HG03342 (cell line): Measurements from ENCODE around the gene FBLN2.

Experiments used
- ATAC-seq: cut with Tn5 transposase; IDR thresholded peaks from one replicate; pipeline ENCODE4 v1.9.1; 2021; ENCODE audit warnings: mild to moderate bottlenecking, moderate library complexity; ENCODE audit not compliant: unreplicated experiment

FBLN2 gene

DNA sequence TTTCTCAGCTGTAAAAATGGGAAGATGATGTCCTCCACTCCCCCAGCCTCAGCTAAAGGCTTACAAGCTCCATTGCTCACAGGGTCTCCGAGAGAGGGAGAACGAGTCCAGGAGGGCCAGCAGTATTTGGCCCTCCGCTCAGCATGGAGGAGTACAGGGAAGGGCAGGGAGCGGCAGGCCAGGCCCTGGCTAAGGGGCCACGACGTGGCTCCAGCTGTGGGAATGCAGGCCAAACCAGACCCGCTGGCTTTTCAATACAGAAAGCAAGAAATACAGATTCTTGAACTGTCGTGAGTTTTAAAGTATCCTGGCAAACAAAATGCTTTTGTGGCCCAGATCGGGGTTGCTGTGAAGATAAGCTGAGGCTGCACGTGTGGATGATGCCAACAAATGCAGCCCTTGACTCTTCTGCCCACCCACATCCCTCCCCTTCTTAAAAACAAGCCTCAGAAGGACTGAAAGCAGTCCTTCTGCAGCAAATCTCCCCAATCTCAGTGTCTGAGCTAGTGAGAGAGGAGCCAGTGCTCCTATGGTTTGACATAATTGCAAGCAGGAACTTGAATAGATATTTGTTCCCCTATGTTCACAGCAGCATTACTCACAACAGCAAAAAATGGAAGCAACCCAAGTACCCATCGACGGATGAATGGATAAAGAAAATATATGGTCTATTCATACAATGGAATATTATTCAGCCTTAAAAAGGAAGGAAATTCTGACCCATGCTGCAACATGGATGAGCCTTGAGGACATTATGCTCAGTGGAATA is 18.5 kb upstream of the FBLN2 start:
- no peak for ATAC-seq

DNA sequence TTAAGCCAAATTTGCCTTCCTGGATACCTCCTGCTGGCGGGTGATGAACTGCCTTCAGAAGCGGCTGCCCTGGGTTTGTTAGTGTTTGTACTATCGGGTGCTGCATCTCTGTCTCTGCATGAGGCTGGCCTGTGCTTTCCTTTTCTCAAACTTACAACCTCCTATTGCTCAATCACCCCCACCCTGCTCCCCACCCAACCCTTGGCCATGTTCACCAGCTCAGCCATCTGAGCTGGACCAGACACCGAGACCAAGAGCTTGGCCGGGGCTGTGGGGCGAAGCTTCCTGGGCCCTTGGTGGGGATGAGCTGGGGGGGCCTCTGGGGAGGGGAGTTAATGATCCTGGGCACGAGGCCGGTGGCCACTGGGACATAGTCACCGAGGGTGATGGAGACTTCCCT is 16.8 kb upstream of the FBLN2 start:
- no peak for ATAC-seq

DNA sequence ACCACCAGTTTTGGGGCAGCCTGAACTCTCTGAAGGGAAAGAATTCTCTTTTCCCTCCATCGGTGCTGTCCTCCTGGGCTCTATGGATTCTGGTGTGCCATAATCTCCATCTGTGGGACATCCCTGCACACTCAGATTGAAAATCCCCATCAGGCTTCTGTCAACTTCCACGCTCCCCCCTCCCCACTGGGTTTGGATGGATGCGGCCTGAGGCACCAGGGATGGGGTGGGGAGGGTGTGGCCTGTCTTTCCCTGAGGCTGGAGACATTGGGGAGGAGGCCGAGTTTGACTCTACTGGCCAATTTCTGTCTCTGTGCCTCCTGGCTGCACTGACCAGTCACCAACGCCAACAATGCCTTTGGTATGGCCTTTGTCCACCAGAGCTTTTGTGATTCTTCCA is 16.3 kb upstream of the FBLN2 start:
- no peak for ATAC-seq

DNA sequence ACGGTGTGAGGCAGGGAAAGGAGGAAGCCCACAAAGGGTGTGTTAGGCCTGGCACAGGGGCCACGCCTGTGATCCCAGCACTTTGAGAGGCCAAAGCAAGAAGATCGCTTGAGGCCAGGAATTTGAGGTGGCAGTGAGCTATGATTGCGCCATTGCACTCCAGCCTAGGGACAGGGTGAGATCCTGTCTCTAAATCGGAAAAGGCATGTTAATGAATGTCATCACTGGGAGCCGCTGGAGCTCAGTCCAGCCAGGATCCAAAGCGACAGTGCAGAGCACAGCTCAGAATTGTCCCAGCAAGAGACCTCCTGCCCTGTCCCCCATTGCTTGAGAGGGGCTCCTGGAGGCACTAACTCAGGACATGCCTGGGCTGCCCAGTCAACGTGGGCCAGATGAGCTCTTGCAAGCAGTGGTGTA is 15.0 kb upstream of the FBLN2 start:
- no peak for ATAC-seq

DNA sequence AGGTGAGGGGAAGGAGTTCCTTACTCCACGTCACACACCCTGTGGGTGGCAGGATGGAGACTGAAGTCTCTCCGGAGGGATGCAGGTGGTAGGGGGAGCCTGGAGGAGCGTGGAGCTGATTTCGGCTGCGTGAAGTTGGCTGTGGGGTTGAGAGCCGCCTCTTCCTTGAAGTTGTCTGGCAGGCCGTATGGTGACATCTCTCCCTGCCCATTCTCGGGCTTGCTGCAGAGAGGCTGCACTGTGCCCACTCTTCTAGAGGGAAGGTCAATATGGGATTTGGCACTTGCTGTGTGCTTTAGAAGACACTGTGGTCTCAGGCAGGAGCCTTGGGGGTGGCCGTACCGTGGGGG is 13.4 kb upstream of the FBLN2 start:
- no peak for ATAC-seq

DNA sequence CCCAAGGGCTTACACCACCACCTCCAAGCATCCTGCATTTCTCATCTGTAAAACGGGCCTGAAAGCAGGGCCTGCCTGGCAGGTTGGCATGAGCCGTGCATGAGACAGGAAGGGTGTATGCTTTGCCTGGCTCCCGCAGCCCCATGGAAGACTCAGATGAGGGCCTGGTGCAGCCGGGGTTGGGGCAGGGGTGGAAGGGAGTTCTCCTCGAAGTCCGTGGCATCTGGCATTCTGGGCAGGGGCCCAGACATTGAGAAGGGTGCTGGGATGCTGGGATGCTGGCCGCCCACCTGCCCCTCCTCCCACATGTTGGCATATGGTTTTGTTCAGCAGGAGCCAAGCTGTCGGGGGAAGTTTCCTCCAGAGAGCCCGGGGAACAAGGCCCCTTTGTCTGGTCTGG is 13.0 kb upstream of the FBLN2 start:
- no peak for ATAC-seq

DNA sequence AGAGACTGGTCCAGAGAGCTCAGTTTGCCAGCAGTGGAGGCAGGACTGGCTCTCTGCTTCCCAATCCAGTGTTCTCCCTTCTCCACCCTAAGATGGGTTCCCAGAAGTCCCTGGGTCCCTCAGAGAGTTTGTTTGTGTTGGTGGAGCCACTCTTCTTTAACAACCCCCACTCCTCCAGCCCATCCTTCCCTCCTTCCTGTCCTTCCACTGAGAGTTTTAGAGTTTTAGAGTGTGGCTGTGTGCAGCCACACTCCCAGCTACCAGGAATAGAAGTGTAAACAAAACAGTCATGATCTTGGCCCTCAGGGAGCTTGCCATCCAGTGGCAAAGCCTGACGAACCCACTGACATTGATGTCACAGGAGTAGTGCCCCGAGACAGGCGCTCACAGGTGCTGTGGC is 12.5 kb upstream of the FBLN2 start:
- no peak for ATAC-seq

DNA sequence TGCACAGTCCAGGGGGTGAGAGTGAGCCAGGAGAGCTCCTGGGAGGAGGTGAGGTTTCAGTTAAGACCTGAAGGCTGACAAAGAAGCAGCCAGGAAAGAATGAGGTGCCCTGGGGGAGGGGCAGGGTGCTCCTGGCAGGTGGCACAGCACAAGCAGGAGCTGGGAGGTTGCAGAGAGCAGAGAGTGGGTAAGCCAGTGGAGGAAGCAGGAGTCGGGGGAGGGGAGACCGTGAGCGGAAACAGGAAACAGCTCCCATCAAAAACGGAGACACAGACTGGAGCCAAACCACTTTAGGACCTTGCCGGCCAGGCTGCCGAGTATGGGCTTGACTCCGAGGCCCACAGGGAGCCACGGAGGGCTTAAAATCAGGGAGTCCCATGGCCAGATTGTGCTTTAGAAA is 12.1 kb upstream of the FBLN2 start:
- no peak for ATAC-seq

DNA sequence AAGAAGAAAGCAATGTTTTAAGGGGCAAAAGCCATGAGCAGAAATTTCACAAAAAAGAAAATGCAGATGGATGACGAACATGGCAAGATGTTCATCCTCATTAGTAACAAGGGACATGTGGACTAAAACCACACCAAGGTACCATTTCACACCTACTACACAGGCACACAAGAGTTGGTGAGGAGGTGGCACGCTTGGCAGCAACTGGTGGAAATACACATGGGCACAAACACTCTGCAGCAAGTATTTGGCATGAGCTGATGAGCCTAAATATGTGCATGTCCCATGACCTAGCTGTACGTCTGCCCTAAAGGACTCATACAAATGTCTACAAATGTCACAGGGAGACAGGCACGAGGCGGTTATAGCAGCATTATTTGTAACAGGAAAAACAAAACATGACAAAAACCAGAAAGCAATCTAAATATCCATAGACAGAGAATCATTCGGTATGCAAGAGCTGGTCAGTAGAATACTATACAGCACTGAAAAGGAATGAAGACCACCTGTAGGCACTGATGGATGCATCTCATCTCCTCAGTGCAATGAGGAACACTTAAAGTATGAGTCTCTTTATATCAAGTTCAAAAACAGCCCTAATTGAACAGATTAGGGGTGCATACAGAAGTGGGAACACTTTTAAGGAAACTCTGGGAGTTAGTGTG is 11.5 kb upstream of the FBLN2 start:
- ATAC-seq = no peak

DNA sequence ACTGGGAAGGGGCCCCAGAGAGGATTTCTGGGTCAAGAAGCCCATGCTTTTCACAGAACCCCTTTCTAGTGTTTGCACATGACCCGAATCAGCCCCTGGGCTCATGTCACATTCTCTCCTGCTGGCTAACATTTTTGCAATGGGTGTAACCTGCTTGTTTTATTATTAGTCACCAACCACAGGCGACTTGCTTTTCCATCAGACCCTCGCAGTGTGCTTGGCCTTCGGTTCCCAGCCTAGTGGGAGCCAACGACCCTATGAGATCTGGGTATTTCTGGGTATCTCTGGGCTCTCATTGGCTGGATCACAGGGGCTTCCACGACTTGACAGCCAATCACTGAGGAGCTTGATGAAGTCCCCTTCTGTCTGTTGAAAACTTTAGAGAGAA is 11.0 kb upstream of the FBLN2 start:
- ATAC-seq = no peak

DNA sequence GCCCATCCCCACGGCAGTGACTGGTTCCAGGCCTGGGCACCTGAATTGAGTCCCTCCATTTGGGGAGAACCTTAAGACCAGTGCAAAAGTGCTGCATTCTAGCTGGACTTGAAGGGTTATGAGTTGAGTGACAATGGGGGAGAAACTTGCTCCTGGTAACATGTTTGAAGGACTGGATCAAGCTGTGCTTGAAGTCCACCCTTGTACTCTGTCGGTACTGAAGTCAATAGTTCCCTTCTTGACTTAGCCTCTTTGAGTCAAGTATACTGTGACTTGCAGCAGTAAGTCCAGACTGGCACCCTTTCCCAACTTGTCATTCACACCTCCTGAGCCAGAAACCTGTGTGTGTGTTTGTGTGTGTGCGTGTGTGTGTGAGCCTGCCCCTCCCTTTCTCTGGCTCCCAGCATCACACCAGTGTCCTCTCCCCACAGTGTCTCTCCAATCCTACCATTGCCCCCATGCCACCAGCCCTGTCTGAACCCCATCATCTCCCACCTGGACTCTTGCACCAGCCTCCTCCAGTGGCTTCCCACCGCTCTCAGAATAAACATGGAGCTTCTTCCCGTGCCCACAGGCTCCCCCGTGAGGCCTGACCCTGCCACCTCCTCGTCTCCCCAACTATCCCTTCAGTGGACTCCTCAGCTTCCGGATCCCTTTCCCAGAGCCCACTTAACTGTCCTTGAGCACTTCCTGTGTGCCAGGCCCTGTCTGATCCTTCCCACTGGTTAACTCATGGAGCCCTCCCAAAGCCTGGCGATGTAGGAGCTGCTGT is 10.2 kb upstream of the FBLN2 start:
- ATAC-seq = no peak

DNA sequence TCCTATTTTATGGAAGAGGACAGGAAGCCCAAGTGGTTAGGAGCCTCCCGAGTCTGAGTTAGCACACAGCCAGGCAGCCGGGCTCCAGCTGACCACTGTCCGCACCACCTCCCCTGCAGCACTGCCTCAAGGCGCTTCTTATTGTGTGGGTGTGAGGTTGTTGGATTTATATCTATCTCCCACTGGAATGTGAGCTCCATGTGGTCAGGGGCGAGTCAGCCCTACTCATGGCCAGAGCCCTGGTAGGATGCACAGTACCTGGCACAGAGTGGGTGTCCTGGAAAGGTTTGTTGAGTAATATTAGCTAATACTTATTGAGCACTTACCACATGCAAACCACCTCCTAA is 9.7 kb upstream of the FBLN2 start:
- no peak for ATAC-seq

DNA sequence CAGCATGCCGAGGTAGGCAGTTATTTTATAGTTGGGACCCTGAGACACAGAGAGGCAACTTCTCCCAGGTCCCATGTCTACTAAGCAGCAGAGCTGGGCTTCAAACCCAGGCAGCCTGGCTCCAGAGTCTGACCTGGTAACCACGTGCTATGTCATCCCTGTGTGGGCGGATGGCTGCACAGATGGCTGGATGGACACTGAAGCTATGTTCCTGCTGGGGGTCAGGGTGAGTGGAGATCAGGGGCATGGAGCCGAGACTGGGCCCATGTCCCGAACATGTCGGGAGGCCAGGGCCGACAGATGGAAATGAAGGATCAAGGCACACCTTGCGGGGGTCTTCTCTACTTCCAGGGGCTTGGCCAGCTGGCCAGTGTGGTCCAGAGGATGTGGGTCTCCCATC is 9.3 kb upstream of the FBLN2 start:
- no peak for ATAC-seq

DNA sequence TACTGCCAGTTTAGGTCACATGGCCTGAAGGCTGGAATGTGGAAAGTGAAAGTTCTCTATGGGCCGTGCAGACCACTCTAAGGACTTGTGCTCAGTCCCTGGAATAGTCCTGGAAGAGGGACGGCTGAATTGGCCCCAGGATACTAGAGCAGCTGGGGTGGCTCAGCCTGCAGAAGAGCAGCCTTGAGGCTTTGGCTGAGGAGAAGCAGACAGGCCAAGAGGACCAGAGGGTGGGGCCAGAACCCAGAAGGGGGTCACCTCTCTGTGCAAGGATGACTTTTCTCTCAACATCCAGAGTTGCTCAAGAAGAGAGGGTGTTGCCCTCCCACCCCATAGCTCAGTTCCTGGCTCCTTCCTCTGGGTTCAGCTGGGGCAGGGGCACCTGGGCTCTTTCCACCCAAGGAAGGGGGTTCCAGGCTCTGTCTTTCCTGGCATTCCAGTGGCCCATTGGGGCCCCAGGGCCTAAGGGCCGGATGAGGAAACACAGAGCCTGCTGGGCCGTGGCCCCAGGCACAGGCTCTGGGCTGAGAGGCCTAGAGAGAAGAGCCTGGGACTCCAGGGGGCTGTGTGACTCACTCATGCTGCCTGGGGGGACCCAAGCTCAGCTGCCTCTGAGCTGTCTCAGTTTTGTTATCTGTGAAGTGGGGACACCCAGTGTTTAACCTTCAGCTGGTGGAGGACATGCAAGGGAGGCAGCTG is 8.5 kb upstream of the FBLN2 start:
- ATAC-seq = no peak

DNA sequence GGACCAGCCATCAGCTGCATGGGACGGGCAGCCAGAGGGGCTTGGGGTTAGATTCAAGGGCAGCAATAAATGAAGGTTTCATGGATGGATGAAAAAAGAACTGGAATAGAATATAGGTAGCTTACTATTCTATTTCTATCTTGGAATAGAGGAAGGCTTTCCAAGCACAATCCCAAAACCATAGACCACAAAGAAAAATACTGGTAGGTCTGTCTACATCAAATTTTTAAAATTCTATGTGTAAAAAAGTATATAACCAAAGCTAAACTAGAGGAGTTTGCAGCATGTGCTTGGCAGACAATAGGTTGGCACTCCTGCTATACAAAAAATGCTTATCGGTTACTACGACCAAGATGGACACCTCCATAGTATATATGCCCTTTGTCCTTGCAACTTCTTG is 7.2 kb upstream of the FBLN2 start:
- ATAC-seq = no peak

DNA sequence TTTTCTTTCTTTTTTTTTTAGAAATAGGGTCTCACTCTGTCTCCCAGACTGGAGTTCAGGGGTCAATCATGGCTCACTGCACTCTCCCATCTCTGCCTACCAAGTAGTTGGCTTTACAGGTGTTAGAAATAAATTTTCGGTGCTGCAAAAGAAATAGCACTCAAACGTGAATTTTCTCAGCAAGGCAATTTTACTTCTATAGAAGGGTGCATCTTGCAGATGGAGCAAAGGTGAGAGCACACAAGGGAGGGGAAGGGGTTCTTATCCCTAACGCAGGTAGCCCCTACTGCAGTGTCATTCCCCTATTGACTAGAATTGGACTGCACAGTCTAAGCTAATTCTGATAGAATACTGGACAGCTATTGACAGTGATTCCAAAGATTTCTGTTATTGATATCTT is 6.8 kb upstream of the FBLN2 start:
- no peak for ATAC-seq

DNA sequence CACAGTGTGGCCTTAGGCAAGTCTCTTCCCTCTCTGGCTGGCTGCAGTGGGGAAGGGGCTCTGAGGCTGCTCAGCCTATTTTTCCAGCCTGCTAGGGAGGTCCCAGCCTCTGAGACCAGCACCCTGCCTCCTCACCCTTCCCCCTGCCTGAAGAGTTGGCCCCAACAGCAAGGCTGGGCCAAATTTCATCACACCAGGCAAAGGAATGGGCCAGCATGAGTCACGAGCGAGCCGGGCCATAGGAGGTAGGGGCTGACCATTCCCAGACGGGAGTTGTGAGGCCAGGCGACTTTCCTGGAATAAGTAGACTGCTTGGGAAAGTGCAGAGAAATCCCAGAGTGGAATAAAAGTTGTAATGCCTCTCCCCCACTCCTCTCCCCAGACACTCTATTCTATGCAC is 5.7 kb upstream of the FBLN2 start:
- ATAC-seq = no peak

DNA sequence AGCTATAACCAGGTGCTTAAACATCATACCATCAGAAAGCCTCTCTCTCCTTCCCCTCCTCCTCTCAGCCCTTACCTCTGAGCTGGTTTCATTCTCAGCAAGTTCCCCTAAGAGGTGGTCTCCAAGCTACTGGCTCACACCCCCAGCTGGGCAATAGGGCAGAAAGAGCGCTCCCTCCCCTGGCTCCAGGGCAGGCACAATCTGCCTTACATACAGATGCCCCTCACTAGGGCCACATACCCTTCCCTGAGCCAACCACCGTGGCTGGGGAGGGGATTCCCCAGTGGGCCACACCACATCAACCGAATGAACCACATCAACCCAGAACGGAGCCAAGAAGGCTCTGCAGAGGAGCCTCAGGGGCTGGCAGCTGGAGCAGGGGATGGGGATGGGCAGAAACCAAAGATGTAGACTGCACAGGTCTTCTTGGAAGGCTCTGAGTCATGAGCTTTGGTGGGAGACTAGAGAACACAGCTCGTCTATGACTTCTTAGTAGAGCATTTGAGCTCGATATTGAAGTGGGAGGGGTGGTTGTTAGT is 4.6 kb upstream of the FBLN2 start:
- no peak for ATAC-seq

DNA sequence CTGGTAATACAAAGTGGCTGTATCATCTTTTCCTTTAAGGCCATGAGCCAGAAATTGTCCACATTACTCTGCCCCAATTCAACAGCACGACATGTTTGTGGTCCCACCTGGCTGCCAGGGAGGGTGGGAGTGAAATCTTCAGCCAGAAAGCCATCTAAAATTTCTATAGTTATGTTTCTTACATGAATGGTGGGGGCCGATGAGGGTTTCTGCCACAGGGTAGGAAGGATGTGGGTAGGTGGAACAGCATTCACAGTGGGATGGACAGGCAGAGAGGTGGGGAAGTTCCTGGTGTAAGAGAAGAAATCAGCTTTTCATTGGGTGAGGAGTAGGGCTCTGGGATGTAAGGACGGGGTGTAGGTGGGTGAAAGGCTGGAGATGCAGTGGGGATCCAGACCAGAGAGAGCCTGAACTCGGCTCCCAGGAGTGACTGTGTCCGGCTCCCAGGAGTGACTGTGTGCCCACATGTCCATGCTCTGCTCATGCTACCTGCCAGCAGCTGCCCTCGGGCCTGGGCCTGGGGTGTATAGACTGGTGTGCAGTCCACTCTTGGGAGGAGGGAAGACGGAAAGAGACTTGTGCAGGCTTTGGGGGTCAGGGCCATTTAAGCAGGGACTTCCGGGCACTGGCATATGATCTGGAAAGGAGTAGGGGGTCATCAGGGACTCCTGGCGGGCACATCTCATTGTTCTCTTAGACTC is 3.8 kb upstream of the FBLN2 start:
- ATAC-seq = no peak

DNA sequence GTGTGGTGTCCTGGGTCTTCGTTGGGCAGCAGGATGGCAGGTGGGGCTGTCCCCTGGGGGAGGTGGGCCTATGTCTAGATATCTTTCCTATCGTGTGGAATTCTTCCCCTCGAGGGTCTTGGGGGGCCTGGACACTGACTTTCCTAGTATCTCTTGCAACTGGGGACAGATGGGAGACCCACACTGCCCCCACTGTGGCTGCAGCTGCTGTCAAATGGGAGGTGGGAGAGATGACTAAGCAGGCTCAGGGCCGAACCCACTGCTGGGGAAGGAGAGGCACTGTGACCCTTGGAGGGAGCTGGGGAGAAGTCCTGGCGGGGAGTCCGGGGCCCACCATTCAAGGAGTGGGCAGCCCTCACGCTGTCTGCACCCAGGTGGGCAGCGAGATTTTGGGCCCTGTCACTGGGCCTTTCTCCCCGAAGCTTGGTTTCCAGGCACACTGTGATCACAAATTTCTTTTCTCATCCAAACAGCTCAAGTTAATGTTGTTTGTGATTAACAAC is 2.9 kb upstream of the FBLN2 start:
- ATAC-seq = no peak
